Tibial artery (tissue), 4 donors: Measurements from ENCODE around the gene UCN.

Experiments
- DNase-seq, 2 donors: peaks; one replicate each; pipeline ENCODE4 v3.0.0-alpha.2; 2019
- H3K27ac ChIP-seq, 2 donors: fragments of 200-600 bp; sonication (generic) in 1 of 2; 1 replicate in 1 of 2; 2 replicates in 1 of 2; pipeline ENCODE4 v1.5.1; 2018 to 2019; ENCODE audit warnings: mild to moderate bottlenecking in 1 of 2
- H3K27me3 ChIP-seq, 2 donors: fragments of 200-600 bp; sonication (generic) in 1 of 2; one replicate each; pipeline versions ENCODE4 v1.5.1 to v1.6.0; 2016 to 2019
- H3K36me3 ChIP-seq, 3 donors: fragments of 200-600 bp; sonication (generic) in 2 of 3; one replicate each; pipeline ENCODE4 v1.5.1; 2016 to 2019; ENCODE audit warnings: mild to moderate bottlenecking in 2 of 3
- H3K4me1 ChIP-seq, 4 donors: fragments of 200-600 bp; sonication (generic) in 2 of 4; 1 replicate in 3 of 4; 2 replicates in 1 of 4; pipeline ENCODE4 v1.5.1; 2016 to 2019
- H3K4me3 ChIP-seq, 2 donors: fragments of 200-600 bp; sonication (generic) in 1 of 2; 1 replicate in 1 of 2; 2 replicates in 1 of 2; pipeline ENCODE4 v1.5.1; 2018 to 2019; ENCODE audit warnings: mild to moderate bottlenecking in 2 of 2
- H3K9me3 ChIP-seq, 3 donors: fragments of 200-600 bp; sonication (generic) in 1 of 3; one replicate each; pipeline ENCODE4 v1.5.1; 2016 to 2019
- CTCF ChIP-seq, 2 experiments: fragments of 200-600 bp in 1 of 2; fragments of 450-650 bp in 1 of 2; IDR thresholded peaks; one replicate each; pipeline ENCODE4 v1.5.1; 2017 to 2019; ENCODE audit warnings: antibody characterized with exemption in 2 of 2, mild to moderate bottlenecking in 1 of 2, moderate library complexity in 1 of 2
- intact Hi-C: fragments of 100-400 bp; cut with DNase I; formaldehyde crosslinking; loops from one replicate; pipeline ENCODE4 v1.15.0; 2023; ENCODE audit warnings: low total_unique reads

The UCN gene

GRCh38 chr2:27285481-27285880 is 22.8 kb downstream of the UCN start:
- H3K36me3 ChIP-seq, result no peaks in the 10 kb centered on the region

GRCh38 chr2:27284996-27285395 is 23.2 kb downstream of the UCN start:
- intact Hi-C loops, result loop anchor here (10.0 kb wide), 1 partner anchor 330 kb away; no protein-coding TSS in a partner anchor
- peaks cover 0 to 33% of the 10 kb centered on the region in 2 donors for H3K27me3 ChIP-seq
- no peak for DNase-seq
- no peaks in the 10 kb centered on the region for H3K9me3 ChIP-seq
- no peaks in the 10 kb centered on the region for H3K36me3 ChIP-seq
- H3K4me1 ChIP-seq, result peaks cover 0 to 2% (median 0%) of the 10 kb centered on the region in 4 donors
- H3K4me3 ChIP-seq, result no peak overlapping the region
- no peak for TF ChIP-seq CTCF (IDR thresholded peaks at IDR 0.05)
- H3K27ac ChIP-seq, result no peak overlapping the region

More at GRCh38 chr2:27285481-27285880, 22.8 kb downstream of the UCN start:
- Histone ChIP-seq H3K9me3 (no peaks in the 10 kb centered on the region), H3K4me1 (no peaks in the 10 kb centered on the region), H3K27me3 (peaks cover 0 to 32% of the 10 kb centered on the region in 2 donors), H3K27ac (no peak overlapping the region), H3K4me3 (no peak overlapping the region)
- intact Hi-C loops, result loop anchor here (10.0 kb wide), 1 partner anchor 331 kb away; no protein-coding TSS in a partner anchor
- no peak for DNase-seq
- no peak for TF ChIP-seq CTCF (IDR thresholded peaks at IDR 0.05)

GRCh38 chr2:27282892-27283291 is 25.4 kb downstream of the UCN start:
- no peak for DNase-seq
- Histone ChIP-seq H3K4me1 (peaks cover 0 to 2% (median 0%) of the 10 kb centered on the region in 4 donors), H3K36me3 (no peaks in the 10 kb centered on the region), H3K27me3 (peaks cover 0 to 32% of the 10 kb centered on the region in 2 donors), H3K9me3 (no peaks in the 10 kb centered on the region), H3K27ac (no peak overlapping the region), H3K4me3 (no peak overlapping the region)
- TF ChIP-seq CTCF (IDR thresholded peaks at IDR 0.05), result no peak
- intact Hi-C loops, result loop anchor here (10.0 kb wide), 1 partner anchor 328 kb away; no protein-coding TSS in a partner anchor

- Histone ChIP-seq H3K27me3 (peaks cover 0 to 37% of the 10 kb centered on the region in 2 donors), H3K36me3 (no peaks in the 10 kb centered on the region), H3K27ac (no peak within 1 kb of the TSS), H3K4me3 (no peak within 1 kb of the TSS), H3K9me3 (no peaks in the 10 kb centered on the region), H3K4me1 (peaks cover 0 to 2% (median 0%) of the 10 kb centered on the region in 4 donors)
- no peak for DNase-seq
- intact Hi-C loops, result loop anchor here (2.0 to 10.0 kb wide), 2 partner anchors 183 to 327 kb away; no protein-coding TSS in a partner anchor
- no peak for TF ChIP-seq CTCF (IDR thresholded peaks at IDR 0.05)
Observed at GRCh38 chr2:27281855-27282559, 26.2 kb downstream of the UCN start, which contains the start of gene TRIM54. TRIM54 (plus strand) TSS chr2:27282429; CDS start chr2:27282732, 303 bp downstream.

- Histone ChIP-seq H3K4me1 (peaks cover 0 to 2% (median 0%) of the 10 kb centered on the region in 4 donors), H3K4me3 (no peak overlapping the region), H3K9me3 (no peaks in the 10 kb centered on the region), H3K27me3 (peaks cover 0 to 38% of the 10 kb centered on the region in 2 donors), H3K27ac (no peak overlapping the region), H3K36me3 (no peaks in the 10 kb centered on the region)
- no peak for DNase-seq
- no peak for TF ChIP-seq CTCF (IDR thresholded peaks at IDR 0.05)
- intact Hi-C loops, result loop anchor here (2.0 to 10.0 kb wide), 2 partner anchors 183 to 327 kb away; no protein-coding TSS in a partner anchor
Observed at GRCh38 chr2:27281442-27281841, 26.8 kb downstream of the UCN start.
